ENCODE data around the gene TBL3. TPM values are rescaled to one million over a fixed set of nuclear protein-coding genes. Genes with fewer than 3 reads are reported as not detected.

The TBL3 gene
- total and polyA plus RNA-seq, 2 of the 8 experiments (the other 6 are each of a cell fraction or from before 2014, with no cell fraction given) = 65.8 to 137 TPM

- Histone ChIP-seq H3K36me3 (ENCODE audit: control insufficient read depth in 2 of 4, insufficient read depth in 4 of 4, low read length in 3 of 4) (peaks cover 2 to 3% (median 2%) of the 10 kb centered on the region in 4 experiments; a peak in 3 of 8 replicates), H3K27me3 (replicated peaks in 1 of 4; ENCODE audit: control insufficient read depth in 3 of 4, extremely low read depth in 1 of 4, insufficient read depth in 3 of 4, low read length in 3 of 4) (peaks cover 4 to 37% (median 24%) of the 10 kb centered on the region in 4 experiments), H3K4me3 (ENCODE audit: extremely low read depth in 1 of 4, insufficient read depth in 2 of 4, low read depth in 3 of 4, low read length in 4 of 4) (peak overlapping the region; percentile 36 to 77 (median 48); a peak in 7 of 8 replicates), H4K91ac (replicated peaks; ENCODE audit: insufficient read length, low read length) (peak overlapping the region; percentile 11), H3K56ac (replicated peaks; ENCODE audit: insufficient read length, low read depth, low read length) (no peak overlapping the region), H2BK12ac (ENCODE audit: low read depth, low read length) (peak overlapping the region; percentile 53; the same call in 1 of the 2 replicates), H3K23ac (ENCODE audit: insufficient read length) (no peak overlapping the region), H3K9ac (replicated peaks in 1 of 4; ENCODE audit: extremely low read depth in 1 of 4, low read depth in 3 of 4, low read length in 3 of 4) (no peak overlapping the region), H3K23me2 (ENCODE audit: low read depth, low read length) (peaks cover 22% of the 10 kb centered on the region; the same call in 1 of the 2 replicates), H4K20me1 (replicated peaks in 1 of 2; ENCODE audit: control insufficient read depth in 1 of 2, insufficient read depth in 2 of 2, low read length in 2 of 2) (peaks cover 7 to 10% of the 10 kb centered on the region in 2 experiments), H3K27ac (ENCODE audit: low read depth, low read length) (no peak overlapping the region), H4K5ac (ENCODE audit: insufficient read length, low read depth, low read length) (no peak overlapping the region), H3K4ac (replicated peaks; ENCODE audit: insufficient read length, low read depth, low read length) (no peak overlapping the region), H3K79me2 (ENCODE audit: control insufficient read depth in 1 of 2, insufficient read depth in 2 of 2, low read length in 2 of 2) (no peaks in the 10 kb centered on the region), H4K8ac (ENCODE audit: extremely low read depth, insufficient read depth, low read length) (no peak overlapping the region; the same call in 1 of the 2 replicates), H2BK5ac (ENCODE audit: low read depth, low read length) (no peak overlapping the region), H2BK15ac (ENCODE audit: low read length) (no peak overlapping the region), H2AK5ac (ENCODE audit: low read depth, low read length) (no peak overlapping the region), H2BK20ac (ENCODE audit: low read length) (no peak overlapping the region), H3K14ac (ENCODE audit: insufficient read length) (no peak overlapping the region), H3K18ac (ENCODE audit: extremely low read depth, low read length) (no peak overlapping the region), H3K9me3 (ENCODE audit: insufficient read depth in 2 of 2, low read depth in 1 of 2, low read length in 1 of 2) (no peaks in the 10 kb centered on the region), H3K4me2 (ENCODE audit: insufficient read depth in 1 of 2, low read depth in 2 of 2, low read length in 2 of 2) (peak overlapping the region; percentile 83 to 91), H3K4me1 (replicated peaks in 1 of 4; ENCODE audit: control insufficient read depth in 3 of 4, insufficient read depth in 4 of 4, low read length in 3 of 4) (peaks cover 0 to 24% (median 18%) of the 10 kb centered on the region in 4 experiments; a peak in 6 of 7 replicates), H2AFZ (ENCODE audit: low read length) (no peak overlapping the region), H3K79me1 (ENCODE audit: low read depth, low read length) (no peaks in the 10 kb centered on the region), H2BK120ac (replicated peaks; ENCODE audit: low read depth, low read length) (no peak overlapping the region)
- DNase-seq (ENCODE audit: low read depth in 1 of 2, low spot score in 2 of 2) = peak in 1 of 2 experiments; percentile 61
- FAIRE-seq = no peak
- ChIA-PET POLR2A (ENCODE audit: partially characterized antibody) (interaction anchor here (0.6 to 28.2 kb wide), 11 partner anchors 8 to 381 kb away, joined by 3 to 736 read pairs (median 7); partner anchors contain the start of genes GFER, NDUFB10, NOXO1 and NPW), CTCF (ENCODE audit: partially characterized antibody) (interaction anchor here (1.4 to 6.8 kb wide), 3 partner anchors 9 to 99 kb away, joined by 3 to 55 read pairs (median 5); partner anchors contain the start of gene NOXO1)
- TF ChIP-seq SIX5 (IDR thresholded peaks at IDR 0.05; ENCODE audit: low read depth, low read length) (no peak), MAX (IDR thresholded peaks at IDR 0.05) (peak; percentile 60; the same call in 1 of the 2 replicates), USF2 (IDR thresholded peaks at IDR 0.05; ENCODE audit: low read length) (peak; percentile 16; the same call in 1 of the 2 replicates), NRF1 (IDR thresholded peaks at IDR 0.05; ENCODE audit: low read depth, low read length) (no peak), KDM5A (IDR thresholded peaks at IDR 0.05; ENCODE audit: low read length) (no peak)
- 31% methylated on average over 13 of the region's 18 CpGs; no CpG with 5 or more reads in 1 of the 2 experiments for WGBS, 2 experiments (ENCODE audit: extremely low coverage in 1 of 2, insufficient coverage in 1 of 2, insufficient read length in 1 of 2, insufficient replicate concordance in 2 of 2, low coverage in 1 of 2, low lambda C conversion rate in 2 of 2, missing lambda C conversion rate in 1 of 2)
These were observed 19.3 kb downstream of the TBL3 start for GRCh38 chr16:1991135-1991551.

Measured in H1 (cell line).